Measurements from ENCODE around the gene MRPL22.
"Not testable (repeated sequence)": the region's sequence is repeated elsewhere in the genome, so short reads cannot be mapped to it uniquely, and the experiment has no call there.

Gene MRPL22

GRCh38 chr5:154943527-154943926 is 2.7 kb downstream of the MRPL22 start:
- no peak for DNase-seq

GRCh38 chr5:154944716-154945115 is 3.8 kb downstream of the MRPL22 start:
- DNase-seq, result peak; percentile 69

DNA sequence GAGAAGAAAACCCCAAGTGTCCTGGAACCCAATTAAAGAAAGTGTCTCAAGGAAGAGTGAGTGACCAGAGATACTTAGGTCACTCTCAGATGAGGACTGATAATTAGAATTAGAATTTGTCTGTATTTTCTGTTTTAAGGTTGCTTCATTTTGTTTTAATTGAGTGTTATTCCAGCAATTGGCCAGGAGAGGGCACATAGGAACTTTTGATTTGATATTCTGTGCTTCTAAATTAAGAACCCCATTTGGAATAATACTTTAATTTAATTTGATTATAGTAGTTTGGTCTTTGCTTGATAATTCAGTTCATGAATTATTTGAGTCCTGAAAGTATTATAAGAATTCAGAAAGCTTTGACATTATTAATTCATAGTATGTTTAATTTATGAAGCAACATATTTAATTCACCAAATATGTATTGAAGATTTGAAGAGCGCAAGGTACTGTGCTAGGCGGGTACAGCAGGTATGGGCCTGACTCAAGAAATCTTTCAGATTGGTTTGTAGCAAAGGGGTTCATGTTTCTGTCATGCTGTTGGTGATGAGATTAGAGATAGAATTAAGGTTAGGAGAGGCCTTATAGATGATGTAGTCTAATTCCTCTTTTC is 4.9 kb downstream of the MRPL22 start:
- peak; percentile 38 for DNase-seq

DNA sequence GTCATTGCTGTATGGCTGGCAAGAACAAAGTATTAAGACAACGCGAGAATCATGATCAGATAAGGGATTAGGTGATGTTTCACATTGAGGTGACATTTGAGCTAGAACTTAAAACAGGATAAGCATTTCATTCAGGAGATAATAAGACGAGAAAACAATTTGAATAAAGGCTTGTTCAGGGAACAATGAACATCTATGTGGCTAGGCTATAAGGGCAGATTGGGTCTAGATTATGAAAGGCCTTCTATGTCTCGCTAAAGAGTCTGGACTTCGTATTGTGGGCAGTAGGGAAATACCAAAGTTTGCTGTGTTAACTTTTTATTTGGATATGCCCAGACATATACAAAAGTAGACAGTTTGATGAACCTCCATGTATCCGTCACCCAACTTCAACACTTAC is 6.9 kb downstream of the MRPL22 start:
- no peak for DNase-seq

DNA sequence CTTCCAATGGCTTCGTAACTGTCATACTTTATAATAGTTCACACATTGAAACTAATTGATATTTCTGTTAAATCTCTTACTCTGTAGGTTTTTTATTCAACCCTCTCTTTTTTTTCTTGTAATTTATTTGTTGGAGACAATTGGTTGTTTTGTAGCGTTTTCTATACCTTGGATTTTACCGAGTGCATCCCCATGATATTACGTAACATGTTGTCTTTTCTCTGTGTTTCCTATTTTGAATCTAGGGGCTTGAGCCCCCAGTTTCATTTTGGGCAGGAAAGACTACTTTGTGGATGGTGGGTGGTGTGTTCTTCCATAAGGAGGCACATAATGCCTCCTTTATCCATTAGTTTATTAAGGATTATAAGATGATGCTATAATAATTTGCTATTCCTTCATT is 7.4 kb downstream of the MRPL22 start:
- DNase-seq, result no peak

DNA sequence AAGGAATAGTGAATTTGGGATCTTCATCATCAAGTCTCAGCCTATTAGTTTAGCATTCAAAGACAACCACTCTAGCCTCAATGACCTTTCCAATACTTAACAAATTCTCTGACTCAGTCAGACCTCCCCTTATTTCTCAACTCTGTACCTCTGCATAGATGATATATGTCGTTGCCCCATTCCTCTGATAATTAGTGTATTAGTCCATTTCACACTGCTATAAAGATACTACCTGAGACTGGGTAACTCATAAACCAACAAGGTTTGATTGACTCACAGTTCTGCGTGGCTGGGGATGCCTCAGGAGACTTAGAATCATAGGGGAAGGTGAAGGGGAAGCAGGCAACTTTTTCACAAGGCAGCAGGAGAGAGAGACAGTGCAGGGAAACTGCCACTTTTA is 8.9 kb downstream of the MRPL22 start:
- no peak for DNase-seq

- no peak for DNase-seq
Observed at GRCh38 chr5:154956712-154957111, 15.8 kb downstream of the MRPL22 start.

DNA sequence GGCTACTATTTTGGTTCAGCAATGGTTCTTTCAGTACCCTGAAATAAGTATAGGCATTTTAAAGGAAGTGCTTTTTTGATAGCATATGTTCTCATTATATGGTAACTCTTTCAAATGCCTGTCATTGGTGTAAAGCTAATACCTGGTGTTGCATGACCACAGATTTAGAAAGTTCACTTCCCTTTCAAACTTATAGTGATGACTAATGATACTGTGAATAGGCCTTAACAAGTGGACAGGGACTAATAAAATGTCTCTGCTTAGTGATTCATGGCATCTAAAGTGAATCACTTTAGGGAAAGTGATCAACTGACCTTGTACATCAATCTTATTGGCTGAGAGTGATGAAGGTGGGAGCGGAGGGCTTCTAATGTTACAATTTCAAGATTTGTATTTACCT is 21.6 kb downstream of the MRPL22 start:
- DNase-seq, result no peak

DNA sequence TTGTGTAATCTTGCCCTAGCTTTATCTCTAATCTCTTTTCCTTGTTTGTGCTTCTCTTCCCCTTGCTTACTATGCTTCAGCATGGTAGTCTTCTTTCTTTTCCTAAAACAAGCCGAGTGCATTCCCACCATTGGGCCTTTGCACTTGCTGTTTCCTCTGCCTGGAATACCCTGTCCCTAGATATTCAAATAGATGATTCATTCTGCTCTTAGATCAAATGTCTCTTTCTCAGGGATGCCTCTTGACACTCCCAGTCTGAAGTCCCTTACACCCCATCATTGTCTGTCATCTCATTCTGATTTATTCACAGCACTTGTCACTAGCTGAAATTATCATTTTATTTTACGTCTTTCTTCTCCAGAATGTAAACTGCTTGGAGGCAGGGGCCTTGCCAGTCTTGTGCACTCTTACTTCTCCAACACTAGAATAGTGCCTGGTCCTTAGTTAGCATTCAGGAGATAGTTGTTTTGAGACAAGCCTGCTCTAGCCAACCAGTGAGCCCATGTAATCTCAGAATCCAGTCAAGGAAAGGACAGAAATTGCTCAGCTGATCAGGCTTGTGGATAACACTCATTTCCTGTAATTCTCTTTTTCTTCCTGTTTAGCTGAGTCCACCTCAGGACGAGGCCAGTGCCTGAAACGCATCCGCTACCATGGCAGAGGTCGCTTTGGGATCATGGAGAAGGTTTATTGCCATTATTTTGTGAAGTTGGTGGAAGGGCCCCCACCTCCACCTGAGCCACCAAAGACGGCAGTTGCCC is 25.4 kb downstream of the MRPL22 start:
- no peak for DNase-seq

GRCh38 chr5:154966874-154967273 is 26.0 kb downstream of the MRPL22 start:
- no peak for DNase-seq

GRCh38 chr5:154967421-154968024 is 26.6 kb downstream of the MRPL22 start:
- peak; percentile 57 for DNase-seq

DNA sequence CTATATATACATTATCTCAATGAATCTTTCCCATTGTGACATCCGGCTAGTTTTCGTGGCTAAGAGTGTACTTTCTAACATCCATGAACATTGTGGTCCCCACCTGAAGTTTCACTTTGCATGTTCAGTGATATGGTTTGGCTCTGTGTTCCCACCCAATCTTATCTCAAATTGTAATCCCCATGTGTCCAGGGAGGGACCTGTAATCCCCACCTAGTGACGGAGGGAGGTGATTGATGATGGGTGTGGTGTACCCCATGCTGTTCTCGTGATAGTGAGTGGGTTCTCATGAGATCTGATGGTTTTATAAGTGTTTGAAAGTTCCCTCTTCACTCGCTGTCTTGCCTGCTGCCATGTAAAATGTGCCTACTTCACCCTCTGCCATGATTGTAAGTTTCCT is 28.1 kb downstream of the MRPL22 start:
- DNase-seq, result no peak

GRCh38 chr5:154970759-154971158 is 29.9 kb downstream of the MRPL22 start:
- peak; percentile 36 for DNase-seq

GRCh38 chr5:154971501-154971900 is 30.6 kb downstream of the MRPL22 start:
- no peak for DNase-seq

GRCh38 chr5:154972476-154973080 is 31.7 kb downstream of the MRPL22 start:
- DNase-seq, result peak; percentile 86

GRCh38 chr5:154976082-154976481 is 35.2 kb downstream of the MRPL22 start:
- not testable (repeated sequence) for DNase-seq

GRCh38 chr5:154977409-154977808 is 36.5 kb downstream of the MRPL22 start:
- no peak for DNase-seq

GRCh38 chr5:154978294-154978693 is 37.4 kb downstream of the MRPL22 start:
- not testable (repeated sequence) for DNase-seq

DNA sequence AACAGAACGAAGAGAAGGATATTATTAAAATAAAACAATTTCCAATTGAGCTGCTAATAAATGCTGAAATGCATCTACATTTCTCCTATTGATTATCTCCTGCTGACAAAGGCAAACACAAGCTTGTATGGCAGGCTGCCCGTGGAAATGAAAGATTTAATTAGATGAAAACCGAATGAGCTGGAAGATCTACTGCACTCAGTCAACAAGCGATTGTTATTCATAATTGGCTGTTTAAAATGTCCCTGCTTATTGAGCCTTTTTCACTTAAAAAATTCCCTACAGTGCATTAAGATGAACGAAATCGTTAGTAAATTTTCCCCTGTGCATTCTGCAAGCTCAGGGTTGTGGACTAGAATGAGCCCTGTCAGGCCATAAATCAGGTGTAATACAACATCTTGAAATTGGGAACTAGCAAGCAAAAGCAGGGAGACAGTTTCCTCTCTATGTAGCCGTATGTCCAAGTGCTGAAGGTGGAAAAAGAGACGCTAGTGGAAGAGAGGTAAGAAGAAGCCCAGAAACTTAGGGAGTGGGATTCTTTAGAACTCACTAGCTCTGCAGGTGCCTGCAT is 44.2 kb downstream of the MRPL22 start:
- DNase-seq, result peak; percentile 89

- no peak for DNase-seq
Observed at GRCh38 chr5:154986151-154986550, 45.3 kb downstream of the MRPL22 start.

GRCh38 chr5:154989626-154990025 is 48.8 kb downstream of the MRPL22 start:
- no peak for DNase-seq

DNA sequence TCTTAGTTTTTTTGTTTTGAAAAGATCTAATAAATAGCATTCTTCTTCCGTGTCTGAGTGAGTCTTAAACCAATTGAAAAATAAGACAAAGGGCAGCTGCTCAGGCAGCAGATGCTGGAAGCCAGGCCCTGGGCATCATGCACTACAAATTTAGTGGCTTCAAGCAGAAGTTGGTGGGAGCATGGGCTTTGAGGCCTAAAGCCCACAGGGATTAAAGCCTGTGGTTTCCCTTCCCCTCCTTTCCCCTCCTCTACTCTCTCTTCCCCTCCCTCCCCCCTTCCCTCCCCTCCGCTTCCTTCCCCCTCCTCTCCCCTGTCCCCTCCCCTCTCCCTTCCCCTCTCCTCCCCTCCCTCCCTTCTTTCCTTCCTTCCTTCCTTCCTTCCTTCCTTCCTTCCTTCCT is 52.6 kb downstream of the MRPL22 start:
- no peak for DNase-seq

DNA sequence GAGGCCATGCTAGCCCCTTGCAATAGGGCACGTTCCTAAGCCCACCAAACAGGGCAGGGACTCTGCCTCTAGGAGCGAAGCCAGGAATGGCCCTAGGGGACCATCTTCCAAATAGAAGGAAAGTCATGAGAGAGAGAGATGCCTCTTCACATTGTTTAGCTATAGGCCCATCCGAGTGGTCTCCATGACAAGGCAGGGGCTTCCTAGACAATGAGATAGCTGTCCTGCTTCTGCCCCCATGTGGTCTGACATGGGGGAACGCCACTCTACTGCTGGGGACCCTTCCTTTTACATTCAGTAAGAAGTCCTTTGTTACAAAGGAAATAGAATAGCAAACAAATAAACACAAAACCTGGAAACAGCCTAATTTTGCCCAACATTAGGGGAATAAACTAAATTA is 54.8 kb downstream of the MRPL22 start:
- peak; percentile 25 for DNase-seq

- no peak for DNase-seq
Observed at GRCh38 chr5:154997746-154998145, 56.9 kb downstream of the MRPL22 start.
